HepG2 (cell line): ENCODE data around the gene ADAM29. TPM values are rescaled to one million over a fixed set of nuclear protein-coding genes. Genes with fewer than 3 reads are reported as not detected.

Source experiments
- ATAC-seq: fragments of 200-7000 bp; cut with Tn5 transposase; 3 replicates; pipeline ENCODE4 v1.9.1; 2020; ENCODE audit warnings: mild to moderate bottlenecking, moderate library complexity
- Bru-seq: library from RNA; stranded (reverse); fragments of 400-500 nt; gene quantifications from one replicate; lab custom pipeline; 2021; lab: Mats Ljungman, UMichigan
- BruChase-seq, 2 experiments: library from RNA; stranded (reverse); fragments of 400-500 nt; gene quantifications; one replicate each; lab custom pipeline; 2021; lab: Mats Ljungman, UMichigan
- BruUV-seq: library from RNA; stranded (reverse); fragments of 400-500 nt; replicated peaks from 2 replicates; lab custom pipeline; 2021; lab: Mats Ljungman, UMichigan
- CTCF ChIA-PET: fragments of 300-600 bp; formaldehyde crosslinking; extraction: SDS; loops from one replicate; lab custom pipeline; 2021; ENCODE audit warnings: low total read pairs, inconsistent platforms, low intra/inter-chr PET ratio; lab: Yijun Ruan, JAX
- POLR2A ChIA-PET: fragments of 350-600 bp; sonication (Branson Sonifier 250); formaldehyde crosslinking; loops from one replicate; lab custom pipeline; 2020; ENCODE audit warnings: antibody characterized with exemption, inconsistent platforms; lab: Yijun Ruan, JAX
- DNase-seq: peaks from one replicate; pipeline ENCODE4 v3.0.0-alpha.2; 2015; ENCODE audit warnings: low spot score
- FAIRE-seq: peaks from 3 replicates; lab custom pipeline; 2011; peaks lifted over from hg19 to GRCh38; lab: Jason Lieb, UNC
- H2AFZ ChIP-seq: one replicate; pipeline ENCODE4 v1.6.1; 2011; ENCODE audit warnings: low read length, inconsistent platforms
- H3K27ac ChIP-seq: fragments of 300-600 bp; 3 replicates; pipeline ENCODE4 v1.8.0; 2011; ENCODE audit warnings: mixed run types, mild to moderate bottlenecking, mixed read lengths, low read length, inconsistent platforms; ENCODE audit not compliant: insufficient read depth; ENCODE audit errors: extremely low read length
- H3K27me3 ChIP-seq, 2 experiments: fragments of 200-600 bp in 1 of 2; 2 replicates in 1 of 2; 3 replicates in 1 of 2; pipeline versions ENCODE4 v1.6.0 to v1.8.0; 2011; ENCODE audit warnings: low read length in 2 of 2, mild to moderate bottlenecking in 2 of 2, moderate library complexity in 2 of 2, inconsistent platforms in 1 of 2; ENCODE audit not compliant: insufficient read depth in 2 of 2, control insufficient read depth in 1 of 2
- H3K36me3 ChIP-seq, 2 experiments: fragments of 200-600 bp in 1 of 2; replicated peaks in 1 of 2; 2 replicates in 1 of 2; 3 replicates in 1 of 2; pipeline versions ENCODE4 v1.5.1 to v1.8.0; 2011; ENCODE audit warnings: low read length in 2 of 2, inconsistent platforms in 1 of 2; ENCODE audit not compliant: insufficient read depth in 2 of 2, control insufficient read depth in 1 of 2
- H3K4me1 ChIP-seq: 2 replicates; pipeline ENCODE4 v1.5.1; 2012; ENCODE audit warnings: low read length, inconsistent platforms; ENCODE audit not compliant: insufficient read depth
- H3K4me2 ChIP-seq: 2 replicates; pipeline ENCODE4 v1.6.0; 2011; ENCODE audit warnings: low read depth, low read length, inconsistent platforms
- H3K4me3 ChIP-seq, 3 experiments: fragments of 200-600 bp in 1 of 3; sonication (generic), shearing (Covaris generic) in 1 of 3; replicated peaks in 1 of 3; 2 replicates each; pipeline ENCODE4 v1.5.1; 2011 to 2016; ENCODE audit warnings: low read length in 3 of 3, inconsistent platforms in 2 of 3, low read depth in 2 of 3, mild to moderate bottlenecking in 2 of 3, control low read depth in 1 of 3, mixed read lengths in 1 of 3; ENCODE audit not compliant: insufficient read depth in 1 of 3
- H3K79me2 ChIP-seq: one replicate; pipeline ENCODE4 v1.6.1; 2011; ENCODE audit warnings: low read length, inconsistent platforms; ENCODE audit not compliant: insufficient read depth
- H3K9ac ChIP-seq: 2 replicates; pipeline ENCODE4 v1.6.0; 2011; ENCODE audit warnings: mild to moderate bottlenecking, low read depth, low read length, inconsistent platforms; ENCODE audit not compliant: insufficient read depth
- H3K9me3 ChIP-seq: 2 replicates; pipeline ENCODE4 v1.5.1; 2012; ENCODE audit warnings: mild to moderate bottlenecking, low read length
- H4K20me1 ChIP-seq: 2 replicates; pipeline ENCODE4 v1.6.0; 2011; ENCODE audit warnings: inconsistent platforms, mild to moderate bottlenecking, low read length, moderate library complexity; ENCODE audit not compliant: insufficient read depth
- RBM39 ChIP-seq: fragments of 200-400 bp; formaldehyde crosslinking; IDR thresholded peaks from one replicate; pipeline ENCODE4 v1.6.1; 2018; ENCODE audit warnings: antibody characterized with exemption, mild to moderate bottlenecking, low read depth, low read length; ENCODE audit not compliant: poor library complexity, severe bottlenecking
- RFX3 ChIP-seq: IDR thresholded peaks from 2 replicates; pipeline ENCODE4 v1.6.1; 2016; ENCODE audit warnings: missing biosample characterization, missing genetic modification reagents
- STAT5B ChIP-seq: sonication (generic); formaldehyde crosslinking; IDR thresholded peaks from 2 replicates; pipeline ENCODE4 v1.4.0; 2020; ENCODE audit warnings: missing genetic modification reagents
- ZKSCAN1 ChIP-seq: fragments of 150-350 bp; IDR thresholded peaks from 2 replicates; pipeline ENCODE4 v1.6.1; 2014; ENCODE audit warnings: low read length
- ZNF296 ChIP-seq: sonication (generic); formaldehyde crosslinking; conservative IDR thresholded peaks from 2 replicates; pipeline ENCODE4 v1.5.0; 2020; ENCODE audit warnings: mild to moderate bottlenecking, missing genetic modification reagents
- ZNF530 ChIP-seq: sonication (generic); formaldehyde crosslinking; IDR thresholded peaks from 2 replicates; pipeline ENCODE4 v1.5.0; 2020; ENCODE audit warnings: low read depth, mild to moderate bottlenecking, missing genetic modification reagents
- WGBS: methylation state at CpG from one replicate; pipeline ENCODE4 v1.1.6; 2017; ENCODE audit warnings: low lambda C conversion rate; 5-methylcytosine and 5-hydroxymethylcytosine counted together
- in situ Hi-C: cut with HindIII; loops from 2 replicates; pipeline ENCODE4 v1.10.0; 2017; ENCODE audit warnings: low pct_unique_long_range_greater_than_20kb; ENCODE audit not compliant: extremely low pct_ligation_motif_present
- intact Hi-C: fragments of 100-400 bp; cut with micrococcal nuclease; formaldehyde crosslinking; loops from one replicate; pipeline ENCODE4 v1.10.0; 2022; ENCODE audit not compliant: unreplicated experiment
- long read RNA-seq, 2 experiments: library from RNA in 1 of 2; library from polyadenylated mRNA in 1 of 2; stranded (forward) in 1 of 2; unstranded in 1 of 2; transcript quantifications; one replicate each; pipeline ENCODE4 v2.0.0, GENCODE V29; 2019 to 2022
- polyA minus RNA-seq, 3 experiments: library from RNA; depleted of rRNA, polyadenylated mRNA; stranded (reverse); fragments of >200 nt; gene quantifications; 2 replicates each; pipeline ENCODE4 v1.2.3, GENCODE V29; 2011; ENCODE audit warnings: low replicate concordance in 1 of 3
- polyA plus RNA-seq, 8 experiments: library from polyadenylated mRNA; depleted of rRNA in 3 of 8; stranded (reverse) in 7 of 8; unstranded in 1 of 8; fragments of >200 nt; fragmentation: Illumina TruSeq in 4 of 8; extraction: Trizol in 4 of 8; gene quantifications; 2 replicates each; pipeline versions ENCODE4 v1.2.1 to v1.2.3, GENCODE V29; 2011 to 2016; ENCODE audit warnings: low read depth in 4 of 8, missing spikeins in 1 of 8, mixed read lengths in 1 of 8; ENCODE audit not compliant: insufficient read depth in 1 of 8
- total RNA-seq, 5 experiments: library from RNA; depleted of rRNA; stranded (reverse); fragments of >200 nt; fragmentation: Illumina TruSeq; extraction: Trizol; gene quantifications; 2 replicates each; pipeline ENCODE4 v1.2.3, GENCODE V29; 2016; ENCODE audit warnings: low read depth in 1 of 5
- TF ChIP-seq, protein P1 (sequence below): sonication (generic); formaldehyde crosslinking; IDR thresholded peaks from 2 replicates; pipeline ENCODE4 v1.4.0; 2020; ENCODE audit warnings: missing genetic modification reagents, borderline replicate concordance

Gene ADAM29
- total RNA-seq (2016; rRNA removed; fragmentation: Illumina TruSeq; extraction: Trizol) (not detected in 2 replicates), polyA plus RNA-seq (2011; rRNA removed) (not detected in 2 replicates), polyA minus RNA-seq (2011; rRNA and poly(A)+ RNA removed; ENCODE audit: low replicate concordance) (not detected in 2 replicates), Bru-seq, nascent RNA (percentile 2 among the genes with signal in this experiment), BruChase-seq, experiment 1, labeled RNA remaining after a 6-hour chase (not detected), BruChase-seq, experiment 2, labeled RNA remaining after a 2-hour chase (not detected)
- total RNA-seq (2016; cell fraction: cytosol; rRNA removed; fragmentation: Illumina TruSeq; extraction: Trizol; ENCODE audit: low read depth), result not detected in 2 replicates
- total RNA-seq (2016; cell fraction: insoluble cytoplasmic fraction; rRNA removed; fragmentation: Illumina TruSeq; extraction: Trizol), result not detected in 2 replicates
- total RNA-seq (2016; cell fraction: membrane; rRNA removed; fragmentation: Illumina TruSeq; extraction: Trizol), result not detected in 2 replicates
- not detected in 2 replicates for total RNA-seq (2016; cell fraction: nucleus; rRNA removed; fragmentation: Illumina TruSeq; extraction: Trizol)
- not detected in 2 replicates for polyA plus RNA-seq (2011; cell fraction: cytosol; rRNA removed)
- not detected in 2 replicates for polyA plus RNA-seq (2011; cell fraction: nucleus; rRNA removed)
- not detected in 2 replicates for polyA plus RNA-seq (2012)
- not detected in 2 replicates for polyA plus RNA-seq (2016; cell fraction: cytosol; fragmentation: Illumina TruSeq; extraction: Trizol; ENCODE audit: low read depth)
- polyA plus RNA-seq (2016; cell fraction: insoluble cytoplasmic fraction; fragmentation: Illumina TruSeq; extraction: Trizol; ENCODE audit: low read depth), result not detected in 2 replicates
- not detected in 2 replicates for polyA plus RNA-seq (2016; cell fraction: membrane; fragmentation: Illumina TruSeq; extraction: Trizol; ENCODE audit: low read depth)
- not detected in 2 replicates for polyA plus RNA-seq (2016; cell fraction: nucleus; fragmentation: Illumina TruSeq; extraction: Trizol; ENCODE audit: insufficient read depth, low read depth)
- not detected in 2 replicates for polyA minus RNA-seq (2011; cell fraction: cytosol; rRNA and poly(A)+ RNA removed)
- not detected in 2 replicates for polyA minus RNA-seq (2011; cell fraction: nucleus; rRNA and poly(A)+ RNA removed)
- long read RNA-seq, experiment 1, partial matches to known transcripts, result 0 of 1 reads
- long read RNA-seq, experiment 1, other reads (novel, unspliced or antisense), result 1 of 1 reads
- long read RNA-seq, experiment 2, result 0 reads

DNA sequence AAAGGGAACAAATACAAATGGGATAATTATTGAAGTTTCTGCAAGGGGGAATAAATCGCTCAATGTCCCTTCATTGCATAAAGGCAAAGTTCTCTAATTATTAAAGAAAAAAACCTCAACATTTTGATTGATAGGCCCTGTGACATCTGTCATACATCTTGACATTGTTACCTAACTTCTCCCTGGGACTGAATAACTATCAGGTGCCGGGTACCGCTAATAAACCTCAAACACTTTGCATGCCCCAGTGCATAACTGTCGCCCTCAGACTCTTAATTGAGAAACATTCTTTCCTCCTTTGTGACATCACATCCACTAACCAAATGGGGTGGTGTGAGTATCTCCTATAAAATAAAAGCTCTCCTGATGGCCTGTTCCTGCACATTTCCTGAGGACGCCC, at the start of gene ADAM29:
ADAM29 (plus strand) TSS at position 301 of the 400 bp plus-strand sequence. CDS start 57,168 bp downstream, outside the sequence.
- BruUV-seq, result no TSS peak
- intact Hi-C loops, result no loop called here

DNA sequence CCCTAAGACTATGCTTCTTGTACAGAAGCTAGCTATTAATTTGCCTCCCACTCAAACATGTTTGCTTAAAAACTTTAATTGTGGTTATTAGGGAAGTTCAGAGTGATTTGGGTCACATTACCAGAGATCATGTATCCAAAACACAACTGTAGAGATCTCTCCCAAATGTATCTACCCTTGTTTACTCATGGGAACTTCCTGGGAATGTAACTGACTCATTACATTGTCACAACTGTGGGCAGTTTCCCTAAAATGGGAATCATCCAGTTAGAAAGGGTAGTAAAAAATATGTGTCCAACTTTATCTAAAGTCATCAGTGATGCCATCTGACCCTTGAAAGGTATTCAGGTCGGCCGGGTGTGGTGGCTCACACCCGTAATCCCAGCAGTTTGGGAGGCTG, 48.8 kb upstream of the ADAM29 start:
- Histone ChIP-seq H3K36me3 (no peaks in the 10 kb centered on the region), H3K4me1 (no peaks in the 10 kb centered on the region; the same call in 1 of the 2 replicates), H3K27ac (no peak overlapping the region), H3K4me3 (no peak overlapping the region), H3K4me2 (no peak overlapping the region), H3K79me2 (no peaks in the 10 kb centered on the region), H4K20me1 (no peaks in the 10 kb centered on the region), H3K27me3 (no peaks in the 10 kb centered on the region), H3K9ac (no peak overlapping the region), H3K9me3 (peaks cover 71% of the 10 kb centered on the region), H2AFZ (no peak overlapping the region)
- 32% methylated on average over 3 of the region's 3 CpGs for WGBS
- FAIRE-seq (no peak), ATAC-seq (no peak), DNase-seq (no peak)
- in situ Hi-C loops, result no loop called here
- POLR2A ChIA-PET, result no interaction called here
- intact Hi-C loops, result no loop called here
- CTCF ChIA-PET, result no interaction called here
- BruUV-seq, result no TSS peak
- TF ChIP-seq ZNF296 (CRISPR knock-in tag) (no peak), ZKSCAN1 (no peak), ZNF530 (CRISPR knock-in tag) (no peak)
- TF ChIP-seq, protein P1, sequence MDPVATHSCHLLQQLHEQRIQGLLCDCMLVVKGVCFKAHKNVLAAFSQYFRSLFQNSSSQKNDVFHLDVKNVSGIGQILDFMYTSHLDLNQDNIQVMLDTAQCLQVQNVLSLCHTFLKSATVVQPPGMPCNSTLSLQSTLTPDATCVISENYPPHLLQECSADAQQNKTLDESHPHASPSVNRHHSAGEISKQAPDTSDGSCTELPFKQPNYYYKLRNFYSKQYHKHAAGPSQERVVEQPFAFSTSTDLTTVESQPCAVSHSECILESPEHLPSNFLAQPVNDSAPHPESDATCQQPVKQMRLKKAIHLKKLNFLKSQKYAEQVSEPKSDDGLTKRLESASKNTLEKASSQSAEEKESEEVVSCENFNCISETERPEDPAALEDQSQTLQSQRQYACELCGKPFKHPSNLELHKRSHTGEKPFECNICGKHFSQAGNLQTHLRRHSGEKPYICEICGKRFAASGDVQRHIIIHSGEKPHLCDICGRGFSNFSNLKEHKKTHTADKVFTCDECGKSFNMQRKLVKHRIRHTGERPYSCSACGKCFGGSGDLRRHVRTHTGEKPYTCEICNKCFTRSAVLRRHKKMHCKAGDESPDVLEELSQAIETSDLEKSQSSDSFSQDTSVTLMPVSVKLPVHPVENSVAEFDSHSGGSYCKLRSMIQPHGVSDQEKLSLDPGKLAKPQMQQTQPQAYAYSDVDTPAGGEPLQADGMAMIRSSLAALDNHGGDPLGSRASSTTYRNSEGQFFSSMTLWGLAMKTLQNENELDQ, result no peak

More for the DNA sequence above, at the start of gene ADAM29:
- H3K36me3 ChIP-seq, result no peaks in the 10 kb centered on the region
- no peak for ATAC-seq
- peaks cover 42% of the 10 kb centered on the region for H3K9me3 ChIP-seq
- DNase-seq, result no peak
- FAIRE-seq, result no peak
- ChIA-PET POLR2A (no interaction called here), CTCF (no interaction called here)
- no peak within 1 kb of the TSS for H3K9ac ChIP-seq
- in situ Hi-C loops, result no loop called here
- no peak within 1 kb of the TSS for H3K27ac ChIP-seq
- no peak for TF ChIP-seq RBM39
- TF ChIP-seq STAT5B (CRISPR knock-in tag), result no peak
- TF ChIP-seq RFX3 (CRISPR knock-in tag), result no peak
- H3K4me3 ChIP-seq, result no peak within 1 kb of the TSS
- H3K4me1 ChIP-seq, result no peaks in the 10 kb centered on the region
- no peaks in the 10 kb centered on the region for H3K27me3 ChIP-seq
- WGBS, result 45% methylated on average over 5 of the region's 5 CpGs
- no peaks in the 10 kb centered on the region for H3K79me2 ChIP-seq
- no peak within 1 kb of the TSS for H2AFZ ChIP-seq
- no peaks in the 10 kb centered on the region for H4K20me1 ChIP-seq
- H3K4me2 ChIP-seq, result no peak within 1 kb of the TSS
